Bronchial epithelial cell (primary cell): ENCODE measurements around the gene VDR. TPM values are rescaled to one million over a fixed set of nuclear protein-coding genes. Genes with fewer than 3 reads are reported as not detected.

Source experiments
- DNase-seq: peaks from one replicate; pipeline ENCODE4 v3.0.0-alpha.2; 2010; ENCODE audit warnings: low read depth
- FAIRE-seq: peaks from 2 replicates; lab custom pipeline; 2011; peaks lifted over from hg19 to GRCh38; lab: Jason Lieb, UNC
- H3K27me3 ChIP-seq: 2 replicates; pipeline ENCODE4 v1.5.1; 2011; ENCODE audit warnings: low read length; ENCODE audit not compliant: control insufficient read depth, insufficient read depth
- H3K36me3 ChIP-seq: 2 replicates; pipeline ENCODE4 v1.5.1; 2011; ENCODE audit warnings: low read length; ENCODE audit not compliant: control insufficient read depth, insufficient read depth
- H3K4me3 ChIP-seq: 2 replicates; pipeline ENCODE4 v1.5.1; 2011; ENCODE audit warnings: mild to moderate bottlenecking, low read depth, low read length, control low read depth
- CTCF ChIP-seq: IDR thresholded peaks from 2 replicates; pipeline ENCODE4 v1.5.1; 2011; ENCODE audit warnings: mild to moderate bottlenecking, moderate library complexity, low read length, control low read depth, inconsistent platforms; ENCODE audit not compliant: insufficient read depth, severe bottlenecking
- total RNA-seq: library from RNA; depleted of rRNA; stranded (reverse); fragments of >200 nt; gene quantifications from 2 replicates; pipeline ENCODE4 v1.2.1, GENCODE V29; 2014

Gene VDR
- total RNA-seq, 1 donor from 2014 or later: 3.4 TPM

DNA sequence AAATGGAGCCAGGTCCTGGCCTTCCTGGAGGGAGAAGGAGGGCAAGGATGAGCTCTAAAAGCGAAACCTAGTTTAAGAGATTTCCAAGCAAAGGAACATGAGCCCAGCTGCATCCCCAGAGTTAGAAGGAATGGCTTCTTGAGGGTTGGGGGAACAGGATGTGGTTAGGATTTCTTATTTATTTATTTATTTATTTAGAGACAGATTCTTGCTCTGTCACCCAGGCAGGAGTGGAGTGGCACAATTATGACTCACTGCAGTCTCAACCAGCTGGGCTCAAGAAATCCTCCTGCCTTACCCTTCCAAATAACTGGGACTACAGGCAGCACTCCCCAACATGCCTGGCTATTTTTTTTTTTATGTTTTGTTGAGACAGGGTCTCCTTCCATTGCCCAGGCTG, 33.3 kb upstream of the VDR start:
- H3K4me3 ChIP-seq: no peak overlapping the region
- peaks cover 2% of the 10 kb centered on the region for H3K27me3 ChIP-seq
- TF ChIP-seq CTCF: no peak
- FAIRE-seq: no peak
- no peaks in the 10 kb centered on the region for H3K36me3 ChIP-seq
- DNase-seq: peak; percentile 49

DNA sequence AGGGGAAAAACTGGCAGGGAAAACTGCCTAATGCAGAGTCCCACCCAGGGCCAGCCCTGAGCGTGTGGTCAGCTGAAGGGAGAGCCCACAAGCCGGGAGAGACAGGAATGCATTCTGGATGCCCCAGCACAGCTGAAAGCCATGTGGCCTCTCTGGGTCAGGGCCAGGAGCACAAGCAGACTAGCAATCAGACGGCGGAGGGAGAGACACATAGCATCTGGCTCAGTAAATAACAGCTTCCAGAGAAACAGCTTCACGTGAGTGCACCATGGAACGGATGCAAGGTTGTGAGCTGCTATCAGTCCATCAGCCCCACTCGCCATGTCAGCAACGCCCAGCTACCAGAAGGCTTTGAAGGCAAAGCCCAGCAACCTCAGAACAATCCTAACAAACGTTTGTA, 30.4 kb upstream of the VDR start:
- peak; percentile 81 for FAIRE-seq
- Histone ChIP-seq H3K27me3 (no peaks in the 10 kb centered on the region), H3K4me3 (no peak overlapping the region), H3K36me3 (no peaks in the 10 kb centered on the region)
- TF ChIP-seq CTCF: no peak
- no peak for DNase-seq

DNA sequence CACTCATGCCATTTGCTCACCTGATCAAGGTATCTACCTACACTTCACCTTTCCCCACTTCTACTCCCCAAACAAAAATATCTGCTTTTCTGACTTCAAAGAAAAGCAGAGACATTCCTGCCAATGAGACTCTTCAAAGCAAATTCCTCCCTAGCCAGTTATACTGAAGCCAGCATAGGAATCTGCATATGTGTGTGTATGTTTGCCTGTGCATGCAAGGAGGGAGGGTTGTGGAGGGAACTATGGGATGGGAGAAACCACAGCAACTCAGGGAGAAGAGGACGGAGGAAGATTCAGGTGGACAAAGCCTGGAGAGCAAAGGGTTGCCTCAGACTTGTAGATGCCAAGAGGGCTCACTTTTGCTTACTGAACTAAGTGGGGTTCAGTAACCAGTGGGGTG, 26.4 kb upstream of the VDR start:
- no peak overlapping the region for H3K4me3 ChIP-seq
- FAIRE-seq (no peak), DNase-seq (no peak)
- no peaks in the 10 kb centered on the region for H3K36me3 ChIP-seq
- no peak for TF ChIP-seq CTCF
- peaks cover 17% of the 10 kb centered on the region for H3K27me3 ChIP-seq

DNA sequence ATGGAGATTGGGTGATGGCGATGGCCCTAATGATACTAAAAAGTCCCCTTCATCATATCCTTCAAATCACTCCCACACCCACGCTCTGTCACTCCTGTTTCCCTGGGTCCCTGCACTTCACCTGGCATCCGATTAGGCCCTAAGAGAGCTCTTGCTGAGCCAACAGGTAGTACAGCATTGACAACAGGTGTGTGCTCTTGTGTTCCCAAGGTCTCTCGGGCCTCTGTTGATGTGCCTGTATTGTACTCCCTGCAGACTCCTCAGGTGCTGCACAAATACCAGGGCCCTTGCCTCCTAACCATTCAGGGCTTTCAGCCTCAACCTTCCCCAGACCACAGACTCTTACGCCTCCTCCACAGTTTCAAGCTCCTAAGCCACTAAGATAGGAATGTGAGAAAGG, 25.8 kb upstream of the VDR start:
- no peak overlapping the region for H3K4me3 ChIP-seq
- FAIRE-seq: peak; percentile 72
- no peaks in the 10 kb centered on the region for H3K36me3 ChIP-seq
- peaks cover 17% of the 10 kb centered on the region for H3K27me3 ChIP-seq
- DNase-seq: no peak
- TF ChIP-seq CTCF: no peak

DNA sequence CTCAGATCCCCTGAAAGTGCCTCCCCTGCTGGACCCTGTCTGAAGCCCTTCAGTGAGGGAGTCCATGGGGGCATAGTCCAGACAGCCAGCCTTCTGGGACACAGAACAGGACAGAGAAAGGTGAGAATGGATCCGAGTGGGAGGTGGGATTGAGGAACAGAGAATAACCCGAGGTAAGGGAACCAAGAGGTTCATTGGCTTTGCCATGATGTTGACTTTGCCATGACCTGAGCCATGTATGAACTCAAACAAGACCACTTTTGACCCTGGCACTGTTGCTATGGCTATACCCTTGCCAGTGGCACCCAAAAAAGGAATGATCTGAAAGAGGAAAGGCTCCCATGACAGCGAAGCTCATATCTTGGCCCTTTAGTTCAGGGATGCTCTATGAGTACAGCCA, 22.6 kb upstream of the VDR start:
- TF ChIP-seq CTCF: no peak
- FAIRE-seq (peak; percentile 77), DNase-seq (no peak)
- H3K27me3 ChIP-seq: peaks cover 17% of the 10 kb centered on the region
- no peak overlapping the region for H3K4me3 ChIP-seq
- no peaks in the 10 kb centered on the region for H3K36me3 ChIP-seq

DNA sequence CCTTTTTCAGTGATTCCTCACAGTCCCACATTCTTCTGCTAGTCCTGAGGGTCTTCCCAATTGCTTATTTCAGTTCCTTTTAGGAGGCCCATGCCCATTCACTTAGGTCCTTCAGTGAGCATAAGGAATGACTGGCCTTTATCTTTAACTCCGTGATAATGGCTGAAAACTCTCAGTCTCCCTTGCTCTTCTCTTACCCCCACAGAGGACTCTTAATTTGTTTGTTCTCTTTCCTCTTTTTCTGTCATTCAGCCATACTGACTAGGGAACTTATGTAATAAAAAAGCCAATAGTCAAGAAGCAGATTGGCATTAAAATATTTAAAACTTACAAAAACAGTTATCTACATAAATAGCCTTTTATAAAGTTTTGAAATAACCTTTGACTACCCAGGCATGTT, 17.1 kb upstream of the VDR start:
- no peak for DNase-seq
- Histone ChIP-seq H3K4me3 (no peak overlapping the region), H3K36me3 (no peaks in the 10 kb centered on the region), H3K27me3 (peaks cover 3% of the 10 kb centered on the region)
- FAIRE-seq: no peak
- TF ChIP-seq CTCF: no peak
